CMK (cell line): ENCODE data around the gene PPP2R2D.
A peak's percentile ranks its signal among the peaks of the same experiment; 100 is the strongest.

Experiments used
- DNase-seq: peaks from one replicate; pipeline ENCODE4 v3.0.0-alpha.2; 2010; ENCODE audit warnings: low read depth

Gene PPP2R2D

GRCh38 chr10:131900350-131901152 lies at the start of gene PPP2R2D:
Gene PPP2R2D (plus strand): TSS chr10:131901008. CDS start chr10:131901149, 141 bp downstream.
- peak; percentile 70 for DNase-seq

- no peak for DNase-seq
These were observed 49.5 kb upstream of the PPP2R2D start for GRCh38 chr10:131851346-131851745.

DNA sequence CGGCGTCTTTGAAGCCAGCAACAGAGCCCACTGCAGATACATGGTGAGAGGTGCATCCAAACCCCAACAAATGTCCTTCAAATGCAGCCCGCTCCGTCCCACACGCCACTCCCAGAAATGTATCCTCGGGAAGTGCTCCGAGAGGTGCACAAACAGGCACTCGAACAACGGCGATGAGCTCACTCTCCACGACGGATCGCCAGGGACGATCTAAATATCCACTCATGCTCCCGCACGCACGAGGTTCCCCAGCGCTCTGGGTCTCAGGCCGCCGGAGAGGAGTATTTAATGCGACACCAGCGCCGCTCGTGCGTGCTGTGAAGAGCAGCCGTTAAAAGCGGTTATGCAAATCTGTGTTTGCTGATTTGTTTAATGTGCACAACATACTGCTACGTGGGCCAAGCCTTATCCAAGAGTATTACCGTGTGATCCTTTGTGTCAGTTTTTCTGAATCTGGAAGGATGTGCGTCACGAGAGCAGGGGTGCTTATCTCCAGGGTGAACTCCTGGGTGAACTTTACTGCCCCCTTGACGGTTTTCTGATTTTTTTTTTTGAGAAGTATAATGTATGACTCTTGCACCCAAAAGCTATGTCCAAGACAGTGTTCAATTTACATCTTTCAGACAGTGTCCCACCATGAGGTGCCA lies 48.5 kb upstream of the PPP2R2D start:
- no peak for DNase-seq

GRCh38 chr10:131852823-131853609 lies 47.8 kb upstream of the PPP2R2D start:
- no peak for DNase-seq

- no peak for DNase-seq
These were observed 47.2 kb upstream of the PPP2R2D start for GRCh38 chr10:131853610-131853964.

GRCh38 chr10:131854579-131855335 lies 46.1 kb upstream of the PPP2R2D start:
- DNase-seq, result no peak

DNA sequence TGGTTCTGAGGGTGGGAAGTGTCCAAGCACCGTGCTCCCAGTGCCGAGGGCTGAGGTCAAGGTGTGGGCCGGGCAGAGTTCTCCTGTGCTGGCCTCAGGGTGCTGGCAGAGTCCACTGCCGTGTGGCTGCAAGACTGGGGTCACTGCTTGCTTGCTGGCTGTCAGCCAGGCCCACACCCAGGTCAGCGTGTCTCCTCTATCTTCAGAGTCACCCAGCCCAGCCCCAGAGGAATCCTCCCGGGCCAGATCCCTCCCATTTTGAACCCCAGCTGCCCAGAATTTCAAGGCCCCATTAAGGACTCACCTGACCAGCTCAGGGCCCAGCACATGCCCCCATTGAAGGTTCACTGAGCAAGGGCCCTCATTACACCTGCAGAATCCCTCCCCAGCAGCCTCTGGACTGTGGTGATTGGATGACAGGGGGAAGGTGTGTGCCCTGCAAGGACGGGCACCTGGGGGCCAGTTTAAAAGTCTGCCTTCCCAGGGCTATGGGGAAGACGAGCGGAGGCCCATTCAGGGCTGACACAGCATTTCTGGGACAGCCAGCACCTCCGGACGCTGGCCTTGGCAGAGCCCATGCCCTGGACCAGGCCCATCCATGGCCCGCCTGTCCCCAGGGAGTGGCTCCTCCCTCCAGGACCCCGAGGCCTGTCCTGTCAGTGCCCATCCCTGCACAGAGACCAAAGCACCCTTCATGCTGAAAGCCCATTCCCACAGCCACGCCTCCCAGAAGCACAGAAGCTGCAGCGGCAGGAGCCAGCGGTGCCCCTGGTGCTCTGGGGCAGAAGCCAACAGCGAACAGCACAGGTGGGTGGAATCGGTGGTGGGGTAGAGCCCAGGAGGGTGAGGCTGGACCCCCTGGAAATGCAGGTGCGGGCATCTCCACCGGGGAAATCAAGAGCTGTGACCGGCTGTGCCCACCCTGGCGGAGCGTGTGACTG lies 45.1 kb upstream of the PPP2R2D start:
- DNase-seq, result no peak

DNA sequence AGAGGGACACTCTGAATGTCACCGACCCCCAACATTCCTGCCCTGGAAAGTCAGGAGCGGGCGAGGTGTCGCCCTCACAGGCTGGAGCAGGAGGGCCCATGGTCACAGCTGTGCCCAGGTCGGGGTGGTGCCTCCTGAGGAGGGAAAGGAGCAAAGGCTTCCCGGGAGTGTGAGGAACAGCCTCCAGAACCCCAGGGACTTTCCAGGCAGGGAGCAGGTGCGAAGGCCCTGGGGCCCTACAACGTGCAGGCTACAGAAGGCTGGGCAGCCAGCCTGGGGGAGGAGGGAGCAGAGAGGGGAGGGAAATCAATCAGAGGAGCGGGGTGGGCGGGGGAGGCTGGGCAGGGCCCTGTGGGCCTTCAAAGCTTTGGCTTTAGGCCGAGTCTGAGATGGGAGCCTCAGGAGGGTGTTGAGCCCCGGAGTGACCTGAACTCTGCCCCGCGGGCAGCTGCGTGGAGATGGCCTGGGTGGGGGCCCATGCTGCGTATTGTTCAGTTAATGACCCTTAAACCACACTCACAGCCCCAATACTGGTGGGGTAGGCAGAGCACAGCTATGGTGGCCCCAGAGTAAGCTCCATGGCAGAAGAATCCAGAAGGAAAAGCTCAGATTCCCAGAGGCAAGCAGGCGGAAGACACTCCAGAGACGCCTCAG lies 44.2 kb upstream of the PPP2R2D start:
- DNase-seq, result no peak

- no peak for DNase-seq
These were observed 43.4 kb upstream of the PPP2R2D start for GRCh38 chr10:131857156-131858117.

- DNase-seq, result no peak
These were observed 42.7 kb upstream of the PPP2R2D start for GRCh38 chr10:131858118-131858515.

GRCh38 chr10:131858583-131859340 lies 42.0 kb upstream of the PPP2R2D start:
- no peak for DNase-seq

- DNase-seq, result no peak
These were observed 41.3 kb upstream of the PPP2R2D start for GRCh38 chr10:131859341-131860020.

DNA sequence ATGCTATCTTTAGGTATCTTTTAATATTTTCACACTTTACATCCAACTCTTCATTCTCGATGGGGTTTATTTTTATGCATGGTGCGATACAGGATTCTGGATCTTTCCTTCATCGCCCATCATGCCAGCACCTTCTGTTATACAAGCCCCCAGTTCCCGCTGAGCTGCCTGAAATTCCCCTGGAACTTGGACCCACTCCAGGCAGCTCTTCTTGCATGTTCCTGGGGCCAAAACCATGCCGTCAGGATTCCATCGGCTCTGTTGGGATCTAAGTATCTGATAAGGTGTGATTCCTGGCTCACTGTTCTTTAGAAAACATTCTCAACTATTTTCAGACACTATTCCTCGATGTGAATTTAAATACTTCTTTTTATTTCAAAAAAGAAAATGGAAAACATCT lies 40.5 kb upstream of the PPP2R2D start:
- no peak for DNase-seq

GRCh38 chr10:131860806-131861440 lies 39.9 kb upstream of the PPP2R2D start:
- no peak for DNase-seq

DNA sequence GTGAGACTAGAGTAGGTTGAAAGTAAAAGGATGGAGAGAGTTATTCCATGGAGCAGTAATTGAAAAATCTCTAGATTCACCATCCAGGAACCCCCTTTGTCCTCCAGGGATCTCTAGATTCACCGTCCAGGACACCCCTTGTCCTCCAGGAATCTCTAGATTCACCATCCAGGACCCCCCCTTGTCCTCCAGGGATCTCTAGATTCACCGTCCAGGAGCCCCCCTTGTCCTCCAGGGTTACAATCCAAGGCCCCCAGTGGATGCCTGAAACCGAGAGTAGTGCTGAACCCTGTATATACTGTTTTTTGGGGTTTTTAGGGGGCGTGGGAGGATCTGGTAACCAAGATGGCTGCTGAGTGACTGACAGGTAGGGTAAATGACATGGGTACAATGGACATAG lies 38.3 kb upstream of the PPP2R2D start:
- no peak for DNase-seq

DNA sequence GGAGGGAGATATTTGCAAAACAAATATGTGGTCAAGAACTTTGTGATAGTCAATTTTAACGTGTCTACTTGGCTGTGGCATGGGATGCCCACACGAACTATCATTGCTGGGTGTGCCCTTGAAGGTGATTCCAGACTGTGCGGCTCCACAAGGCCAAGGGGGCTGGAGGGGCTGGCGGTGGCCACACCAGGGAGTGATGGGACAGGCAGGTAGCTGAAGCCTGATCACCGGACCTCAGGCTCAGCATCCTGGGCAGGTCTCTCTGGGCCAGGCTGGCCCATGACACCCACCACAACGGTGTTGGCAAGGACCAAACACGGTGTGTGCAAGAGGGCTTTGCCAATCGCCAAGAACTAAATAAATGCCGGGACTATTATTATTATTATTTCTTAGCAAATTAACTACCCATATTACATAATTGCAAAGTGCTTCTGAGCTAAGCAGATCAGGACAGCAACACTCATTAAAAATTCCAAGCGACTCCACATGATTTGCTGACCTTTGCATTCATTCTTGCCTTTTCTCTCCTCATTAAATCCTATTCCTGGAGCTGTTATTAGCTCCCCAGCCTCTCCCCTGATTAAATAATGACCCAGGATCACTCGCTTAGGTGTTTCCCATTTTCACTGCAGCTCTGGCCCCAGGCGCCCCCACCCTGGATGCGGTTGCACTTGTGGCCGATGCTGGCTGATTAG lies 35.4 kb upstream of the PPP2R2D start:
- DNase-seq, result no peak

DNA sequence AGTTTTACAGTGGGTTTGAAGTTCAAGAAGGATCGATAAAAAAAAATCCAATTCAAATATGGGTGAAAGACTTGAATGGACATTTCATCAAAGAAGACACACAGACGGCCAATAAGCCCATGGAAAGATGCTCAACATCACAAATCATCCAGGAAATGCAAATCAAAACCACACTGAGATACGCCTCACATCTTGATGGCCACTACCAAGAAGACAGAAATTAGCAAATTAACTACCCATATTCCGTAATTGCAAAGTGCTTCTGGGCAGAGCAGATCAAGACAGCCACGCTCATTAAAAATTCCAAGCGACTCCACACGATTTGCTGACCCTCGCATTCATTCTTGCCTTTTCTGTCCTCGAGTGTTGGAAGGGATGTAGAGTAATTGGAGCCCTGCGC lies 34.1 kb upstream of the PPP2R2D start:
- no peak for DNase-seq
